Measurements from ENCODE around the gene GRM5.

GRM5 gene

GRCh38 chr11:88770475-88771079, 295.2 kb downstream of the GRM5 start:
- H3K4me3 ChIP-seq: no peak overlapping the region
- no peak overlapping the region for H3K27ac ChIP-seq

- H3K4me3 ChIP-seq: no peak overlapping the region
- H3K27ac ChIP-seq: no peak overlapping the region
Measured at GRCh38 chr11:88744140-88744539, 321.6 kb downstream of the GRM5 start.

GRCh38 chr11:88739524-88739923, 326.3 kb downstream of the GRM5 start:
- Histone ChIP-seq H3K27ac (no peak overlapping the region), H3K4me3 (no peak overlapping the region)

- H3K27ac ChIP-seq: no peak overlapping the region
- H3K4me3 ChIP-seq: no peak overlapping the region
Measured at GRCh38 chr11:88709567-88709966, 356.2 kb downstream of the GRM5 start.

GRCh38 chr11:88704485-88704884, 361.3 kb downstream of the GRM5 start:
- Histone ChIP-seq H3K27ac (no peak overlapping the region), H3K4me3 (no peak overlapping the region)

GRCh38 chr11:88701816-88702215, 364.0 kb downstream of the GRM5 start:
- no peak overlapping the region for H3K27ac ChIP-seq
- no peak overlapping the region for H3K4me3 ChIP-seq

- no peak overlapping the region for H3K4me3 ChIP-seq
- H3K27ac ChIP-seq: no peak overlapping the region
Measured at GRCh38 chr11:88697139-88697538, 368.6 kb downstream of the GRM5 start.

- Histone ChIP-seq H3K27ac (no peak overlapping the region), H3K4me3 (no peak overlapping the region)
Measured at GRCh38 chr11:88695689-88696414, 369.9 kb downstream of the GRM5 start.

GRCh38 chr11:88692306-88693086, 373.3 kb downstream of the GRM5 start:
- Histone ChIP-seq H3K27ac (no peak overlapping the region), H3K4me3 (no peak overlapping the region)

GRCh38 chr11:88689548-88690240, 376.1 kb downstream of the GRM5 start:
- no peak overlapping the region for H3K27ac ChIP-seq
- no peak overlapping the region for H3K4me3 ChIP-seq

- no peak overlapping the region for H3K4me3 ChIP-seq
- H3K27ac ChIP-seq: no peak overlapping the region
Measured at GRCh38 chr11:88683024-88683423, 382.8 kb downstream of the GRM5 start.

- H3K27ac ChIP-seq: no peak overlapping the region
- H3K4me3 ChIP-seq: no peak overlapping the region
Measured at GRCh38 chr11:88680806-88681205, 385.0 kb downstream of the GRM5 start.

- no peak overlapping the region for H3K27ac ChIP-seq
- H3K4me3 ChIP-seq: no peak overlapping the region
Measured at GRCh38 chr11:88666364-88666763, 399.4 kb downstream of the GRM5 start.

GRCh38 chr11:88657076-88657738, 408.6 kb downstream of the GRM5 start:
- Histone ChIP-seq H3K4me3 (no peak overlapping the region), H3K27ac (no peak overlapping the region)

GRCh38 chr11:88656283-88656682, 409.5 kb downstream of the GRM5 start:
- Histone ChIP-seq H3K4me3 (no peak overlapping the region), H3K27ac (no peak overlapping the region)

- no peak overlapping the region for H3K4me3 ChIP-seq
- no peak overlapping the region for H3K27ac ChIP-seq
Measured at GRCh38 chr11:88655656-88656055, 410.1 kb downstream of the GRM5 start.

GRCh38 chr11:88655196-88655595, 410.6 kb downstream of the GRM5 start:
- H3K4me3 ChIP-seq: no peak overlapping the region
- no peak overlapping the region for H3K27ac ChIP-seq

- H3K27ac ChIP-seq: no peak overlapping the region
Measured at GRCh38 chr11:88651556-88651955, 414.2 kb downstream of the GRM5 start.

GRCh38 chr11:88644724-88645123, 421.1 kb downstream of the GRM5 start:
- H3K4me3 ChIP-seq: no peak overlapping the region
- no peak overlapping the region for H3K27ac ChIP-seq

More at GRCh38 chr11:88651556-88651955, 414.2 kb downstream of the GRM5 start:
- no peak overlapping the region for H3K4me3 ChIP-seq

GRCh38 chr11:88632163-88632562, 433.6 kb downstream of the GRM5 start:
- Histone ChIP-seq H3K27ac (no peak overlapping the region), H3K4me3 (no peak overlapping the region)

Data from skin epidermis (tissue), 12 donors.